ENCODE results near the gene PKNOX1.

- TF ChIP-seq CTCF (conservative IDR thresholded peaks at IDR 0.05 in 1 of 2, IDR thresholded peaks at IDR 0.05 in 1 of 2; ENCODE audit: low read depth in 1 of 2, low read length in 2 of 2), result no peak
- no peak for TF ChIP-seq EZH2 (IDR thresholded peaks at IDR 0.05; ENCODE audit: low read length, missing control alignments)
These were observed 32.5 kb downstream of the PKNOX1 start for GRCh38 chr21:43006874-43007208.
